GM19455 (cell line): Measurements from ENCODE around the gene IPO4.

ENCODE experiments used
- ATAC-seq: cut with Tn5 transposase; IDR thresholded peaks from one replicate; pipeline ENCODE4 v1.9.1; 2021; ENCODE audit not compliant: unreplicated experiment

The IPO4 gene

GRCh38 chr14:24135834-24136683, 52.6 kb downstream of the IPO4 start, which contains the start of gene PSME1:
PSME1 (plus strand) TSS chr14:24136194; CDS start chr14:24136263, 69 bp downstream.
- peak; percentile 76 for ATAC-seq

DNA sequence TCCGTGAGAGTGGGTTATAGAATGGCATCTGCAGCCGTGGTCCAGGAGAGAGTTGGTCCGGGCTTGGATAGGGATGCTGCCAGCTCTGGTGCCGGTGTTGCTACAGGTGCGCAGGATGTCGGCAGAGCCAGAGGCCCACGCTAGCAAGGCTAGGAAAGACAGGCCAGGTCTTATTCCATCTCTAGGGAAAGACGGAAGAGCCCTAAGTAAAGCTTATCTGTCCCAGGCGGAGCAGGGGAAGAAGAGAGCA, 53.1 kb downstream of the IPO4 start:
- peak; percentile 10 for ATAC-seq

DNA sequence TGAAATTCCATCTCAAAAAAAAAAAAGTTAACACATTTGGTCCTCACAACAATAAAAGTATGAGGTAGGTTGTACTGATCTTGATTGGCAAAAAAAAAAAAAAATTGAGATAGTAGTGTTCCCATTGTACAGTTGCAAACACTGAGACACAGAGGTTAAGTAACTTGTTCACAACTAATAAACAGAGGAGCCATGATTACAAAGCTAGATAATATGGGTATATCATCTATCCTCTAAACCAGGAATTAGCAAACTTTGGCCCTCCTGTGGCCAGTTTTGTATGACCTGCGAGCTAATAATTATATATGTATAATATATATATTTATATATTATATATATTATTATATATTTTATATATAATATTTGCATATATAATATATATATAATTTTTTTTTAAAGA, 54.9 kb downstream of the IPO4 start:
- ATAC-seq: no peak

- ATAC-seq: no peak
These were observed 55.6 kb downstream of the IPO4 start for GRCh38 chr14:24132976-24133375.

GRCh38 chr14:24132061-24132685, 56.4 kb downstream of the IPO4 start:
- ATAC-seq: no peak

GRCh38 chr14:24131549-24131966, 57.1 kb downstream of the IPO4 start:
- no peak for ATAC-seq

DNA sequence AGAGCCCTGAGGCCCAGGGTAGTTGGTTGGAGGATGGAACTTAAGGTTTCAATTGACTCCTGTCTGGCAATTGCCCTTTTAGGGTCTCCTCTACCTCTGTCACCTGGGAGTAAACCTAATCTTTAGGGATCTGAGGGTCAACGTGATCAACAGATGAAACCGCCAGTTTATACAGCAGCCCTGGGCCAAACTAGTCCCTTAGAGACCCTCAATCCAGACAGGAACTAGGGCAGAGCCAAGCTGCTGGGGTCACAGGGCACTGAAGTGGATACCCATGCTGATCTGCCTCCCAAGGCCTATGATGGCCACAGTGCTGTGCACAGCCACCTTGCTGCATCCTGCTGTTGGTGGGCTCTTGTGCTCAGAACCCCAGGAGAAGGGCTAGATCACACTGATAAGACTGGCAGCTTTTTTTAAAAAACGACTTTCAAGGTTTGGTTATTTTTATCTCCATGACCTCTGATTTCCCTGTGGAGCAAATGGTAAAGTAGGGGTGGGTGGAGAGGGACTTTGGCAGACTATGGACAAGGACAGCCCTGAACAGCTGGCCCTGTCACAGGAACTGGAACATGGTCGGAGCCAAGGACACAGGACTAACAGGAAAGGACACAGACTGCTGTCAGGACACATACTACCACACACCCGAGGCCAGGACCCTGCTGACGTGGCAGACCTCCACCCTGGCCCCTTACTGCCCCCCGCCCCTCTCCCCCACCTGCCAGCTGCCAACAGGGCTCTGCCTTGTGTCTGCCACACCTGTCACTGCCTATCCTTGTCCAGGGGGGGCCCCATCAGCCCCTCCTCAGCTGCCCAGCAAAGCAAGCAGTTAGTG, 57.7 kb downstream of the IPO4 start:
- no peak for ATAC-seq

DNA sequence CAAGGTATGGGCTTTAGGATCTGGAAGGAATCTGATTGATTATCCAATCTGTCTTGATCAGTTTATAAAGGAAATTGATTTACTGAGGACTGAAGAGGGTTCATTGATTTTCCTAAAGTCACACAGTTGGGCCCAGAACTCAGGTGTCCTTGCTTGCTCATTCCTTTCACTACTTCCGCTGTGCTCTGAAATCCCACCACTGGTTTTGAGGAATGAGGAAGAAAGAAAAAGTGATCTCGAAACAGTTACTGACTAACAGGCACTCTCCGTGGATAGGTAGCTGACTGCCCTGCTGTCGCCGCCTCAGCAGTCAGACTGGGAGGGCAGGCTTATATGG, 58.3 kb downstream of the IPO4 start, which contains the start of gene FITM1:
Gene FITM1 (plus strand): TSS at position 280 of the 337 bp plus-strand sequence. CDS start 905 bp downstream, outside the sequence.
- ATAC-seq: no peak
